ENCODE measurements around the gene MAP3K9.

Gene MAP3K9

DNA sequence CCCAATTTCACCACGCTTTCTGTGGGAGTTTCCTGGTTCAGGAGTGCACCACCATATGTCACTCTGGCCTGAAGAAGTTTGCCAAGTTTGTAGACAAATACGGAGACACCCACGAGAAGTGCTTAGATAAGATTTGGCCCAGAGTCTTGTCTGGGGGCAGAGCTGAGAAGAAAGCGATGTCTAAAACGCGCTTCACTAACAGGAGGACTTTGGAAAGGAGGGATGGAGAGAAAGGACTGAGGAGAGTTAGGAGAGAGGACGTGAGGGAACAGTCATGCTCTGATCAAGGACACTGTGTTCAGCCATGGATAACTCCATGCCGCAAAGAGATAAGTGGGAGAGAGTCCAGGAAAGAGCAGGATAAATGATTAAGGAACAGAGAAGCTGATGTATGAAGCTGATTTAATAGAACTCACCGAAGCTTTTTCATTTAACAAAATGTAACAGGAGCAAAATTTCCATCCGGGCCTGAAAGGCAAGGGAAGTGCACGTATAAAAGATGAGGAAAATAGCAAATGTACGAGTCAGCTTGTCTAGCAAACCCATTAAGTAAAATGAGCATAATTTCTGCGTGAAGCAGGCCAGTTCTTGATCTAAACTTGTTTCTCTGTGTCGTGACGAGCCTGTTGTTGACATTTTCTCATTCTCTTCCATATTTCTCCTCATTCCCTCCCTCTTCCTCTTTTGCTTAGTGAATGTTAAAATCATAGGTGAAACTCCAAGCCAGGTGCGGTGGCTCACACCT is 23.4 kb upstream of the MAP3K9 start:
- no peak; the same call in 2 of the 3 replicates for ATAC-seq
- TF ChIP-seq ARNTL (CRISPR knock-in tag; IDR thresholded peaks at IDR 0.05; ENCODE audit: borderline replicate concordance, low read depth), result no peak
- TF ChIP-seq ZC3H10 (CRISPR knock-in tag; IDR thresholded peaks at IDR 0.05), result no peak
- TF ChIP-seq, protein P1, sequence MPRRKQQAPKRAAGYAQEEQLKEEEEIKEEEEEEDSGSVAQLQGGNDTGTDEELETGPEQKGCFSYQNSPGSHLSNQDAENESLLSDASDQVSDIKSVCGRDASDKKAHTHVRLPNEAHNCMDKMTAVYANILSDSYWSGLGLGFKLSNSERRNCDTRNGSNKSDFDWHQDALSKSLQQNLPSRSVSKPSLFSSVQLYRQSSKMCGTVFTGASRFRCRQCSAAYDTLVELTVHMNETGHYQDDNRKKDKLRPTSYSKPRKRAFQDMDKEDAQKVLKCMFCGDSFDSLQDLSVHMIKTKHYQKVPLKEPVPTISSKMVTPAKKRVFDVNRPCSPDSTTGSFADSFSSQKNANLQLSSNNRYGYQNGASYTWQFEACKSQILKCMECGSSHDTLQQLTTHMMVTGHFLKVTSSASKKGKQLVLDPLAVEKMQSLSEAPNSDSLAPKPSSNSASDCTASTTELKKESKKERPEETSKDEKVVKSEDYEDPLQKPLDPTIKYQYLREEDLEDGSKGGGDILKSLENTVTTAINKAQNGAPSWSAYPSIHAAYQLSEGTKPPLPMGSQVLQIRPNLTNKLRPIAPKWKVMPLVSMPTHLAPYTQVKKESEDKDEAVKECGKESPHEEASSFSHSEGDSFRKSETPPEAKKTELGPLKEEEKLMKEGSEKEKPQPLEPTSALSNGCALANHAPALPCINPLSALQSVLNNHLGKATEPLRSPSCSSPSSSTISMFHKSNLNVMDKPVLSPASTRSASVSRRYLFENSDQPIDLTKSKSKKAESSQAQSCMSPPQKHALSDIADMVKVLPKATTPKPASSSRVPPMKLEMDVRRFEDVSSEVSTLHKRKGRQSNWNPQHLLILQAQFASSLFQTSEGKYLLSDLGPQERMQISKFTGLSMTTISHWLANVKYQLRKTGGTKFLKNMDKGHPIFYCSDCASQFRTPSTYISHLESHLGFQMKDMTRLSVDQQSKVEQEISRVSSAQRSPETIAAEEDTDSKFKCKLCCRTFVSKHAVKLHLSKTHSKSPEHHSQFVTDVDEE (CRISPR knock-in tag; IDR thresholded peaks at IDR 0.05), result no peak
- no peak for TF ChIP-seq BACH2 (CRISPR knock-in tag; IDR thresholded peaks at IDR 0.05; ENCODE audit: borderline replicate concordance)
- no peak for TF ChIP-seq ISL1 (CRISPR knock-in tag; IDR thresholded peaks at IDR 0.05)
- no peak for TF ChIP-seq GLIS3 (CRISPR knock-in tag; IDR thresholded peaks at IDR 0.05)
- no peak for TF ChIP-seq POU6F1 (CRISPR knock-in tag; IDR thresholded peaks at IDR 0.05; ENCODE audit: borderline replicate concordance, low read depth)
- no peak for TF ChIP-seq ZNF565 (CRISPR knock-in tag; conservative IDR thresholded peaks at IDR 0.05; ENCODE audit: low read depth)
- TF ChIP-seq CSDC2 (CRISPR knock-in tag; IDR thresholded peaks at IDR 0.05), result no peak
- no peak for TF ChIP-seq TOX (CRISPR knock-in tag; IDR thresholded peaks at IDR 0.05; ENCODE audit: borderline replicate concordance)
- TF ChIP-seq SNAI2 (CRISPR knock-in tag; IDR thresholded peaks at IDR 0.05), result no peak
- no peak for TF ChIP-seq ZNF8 (CRISPR knock-in tag; IDR thresholded peaks at IDR 0.05)
- TF ChIP-seq CSRNP3 (CRISPR knock-in tag; IDR thresholded peaks at IDR 0.05), result no peak
- TF ChIP-seq OSR1 (CRISPR knock-in tag; IDR thresholded peaks at IDR 0.05), result no peak
- TF ChIP-seq ZFP3 (CRISPR knock-in tag; IDR thresholded peaks at IDR 0.05), result no peak
- TF ChIP-seq ZNF70 (CRISPR knock-in tag; IDR thresholded peaks at IDR 0.05), result no peak
- TF ChIP-seq TCF4 (CRISPR knock-in tag; IDR thresholded peaks at IDR 0.05; ENCODE audit: borderline replicate concordance), result no peak
- TF ChIP-seq PATZ1 (CRISPR knock-in tag; IDR thresholded peaks at IDR 0.05; ENCODE audit: borderline replicate concordance), result no peak

DNA sequence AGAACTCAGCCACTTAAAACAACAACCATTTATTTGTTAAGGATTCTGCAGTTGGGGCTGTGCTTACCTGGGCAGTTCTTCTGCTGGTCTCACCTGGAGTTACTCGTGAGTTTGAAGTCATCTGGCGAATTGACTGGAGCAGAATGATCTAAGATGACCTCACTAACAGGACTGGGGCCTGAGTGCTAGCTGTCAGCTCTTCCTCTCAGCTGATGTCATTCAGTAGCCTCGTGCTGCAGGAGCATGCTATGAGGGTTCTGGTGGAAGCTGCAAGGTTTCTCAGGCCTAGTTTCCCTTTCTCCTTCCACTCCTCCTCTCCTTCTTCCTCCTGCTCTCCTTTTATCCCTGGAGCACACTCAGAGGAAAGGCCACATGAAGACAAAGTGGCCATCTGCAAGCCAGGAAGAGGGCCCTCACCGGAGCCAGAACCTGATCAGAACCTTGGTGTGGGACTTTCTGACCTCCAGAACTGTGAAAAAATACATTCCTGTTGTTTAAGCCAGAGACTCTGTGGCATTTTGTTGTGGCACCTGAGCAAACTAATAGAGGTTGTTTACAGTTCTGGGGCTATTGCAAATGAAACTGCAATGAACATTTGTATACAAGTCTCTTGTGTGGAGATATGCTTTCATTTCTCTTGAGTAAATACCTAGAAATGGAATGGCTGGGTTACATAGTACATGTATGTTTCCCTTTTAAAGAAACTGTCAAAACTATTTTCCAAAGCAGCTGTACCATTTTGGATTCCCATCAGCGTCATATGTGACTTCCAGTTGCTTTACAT is 21.9 kb upstream of the MAP3K9 start:
- TF ChIP-seq CSRNP3 (CRISPR knock-in tag; IDR thresholded peaks at IDR 0.05), result no peak
- TF ChIP-seq RARB (CRISPR knock-in tag; IDR thresholded peaks at IDR 0.05), result no peak
- TF ChIP-seq, protein P1 (CRISPR knock-in tag; IDR thresholded peaks at IDR 0.05), result no peak
- no peak for TF ChIP-seq SNAI2 (CRISPR knock-in tag; IDR thresholded peaks at IDR 0.05)
- TF ChIP-seq ZNF565 (CRISPR knock-in tag; conservative IDR thresholded peaks at IDR 0.05; ENCODE audit: low read depth), result no peak
- TF ChIP-seq GLIS3 (CRISPR knock-in tag; IDR thresholded peaks at IDR 0.05), result no peak
- no peak for TF ChIP-seq ZNF70 (CRISPR knock-in tag; IDR thresholded peaks at IDR 0.05)
- no peak for TF ChIP-seq TOX (CRISPR knock-in tag; IDR thresholded peaks at IDR 0.05; ENCODE audit: borderline replicate concordance)
- TF ChIP-seq ESRRG (CRISPR knock-in tag; IDR thresholded peaks at IDR 0.05), result no peak
- no peak for ATAC-seq
